HG03045 (cell line): ENCODE measurements around the gene CPNE4.
"Not testable (repeated sequence)": the region's sequence is repeated elsewhere in the genome, so short reads cannot be mapped to it uniquely, and the experiment has no call there.

ENCODE experiments used
- ATAC-seq: cut with Tn5 transposase; IDR thresholded peaks from one replicate; pipeline ENCODE4 v1.9.1; 2021; ENCODE audit warnings: mild to moderate bottlenecking, moderate library complexity; ENCODE audit not compliant: unreplicated experiment

The CPNE4 gene

GRCh38 chr3:132034486-132035464, at the start of gene CPNE4:
CPNE4 (minus strand) TSS chr3:132035014.
- peak; percentile 60 for ATAC-seq

- ATAC-seq, result no peak
Observed at GRCh38 chr3:132083583-132084279, 48.9 kb upstream of the CPNE4 start.

- no peak for ATAC-seq
Observed at GRCh38 chr3:132083159-132083558, 48.3 kb upstream of the CPNE4 start.

- ATAC-seq, result no peak
Observed at GRCh38 chr3:132079147-132079546, 44.3 kb upstream of the CPNE4 start.

GRCh38 chr3:132073771-132074170, 39.0 kb upstream of the CPNE4 start:
- no peak for ATAC-seq

- ATAC-seq, result no peak
Observed at GRCh38 chr3:132071043-132071442, 36.2 kb upstream of the CPNE4 start.

- no peak for ATAC-seq
Observed at GRCh38 chr3:132064114-132064513, 29.3 kb upstream of the CPNE4 start.

GRCh38 chr3:132062535-132062934, 27.7 kb upstream of the CPNE4 start:
- no peak for ATAC-seq

GRCh38 chr3:132055872-132056271, 21.1 kb upstream of the CPNE4 start:
- no peak for ATAC-seq

- ATAC-seq, result no peak
Observed at GRCh38 chr3:132047209-132047608, 12.4 kb upstream of the CPNE4 start.

- ATAC-seq, result not testable (repeated sequence)
Observed at GRCh38 chr3:132044874-132045273, 10.1 kb upstream of the CPNE4 start.

- no peak for ATAC-seq
Observed at GRCh38 chr3:132042681-132043080, 7.9 kb upstream of the CPNE4 start.

- no peak for ATAC-seq
Observed at GRCh38 chr3:132038198-132038825, 3.5 kb upstream of the CPNE4 start.

- ATAC-seq, result no peak
Observed at GRCh38 chr3:132037581-132037980, 2.8 kb upstream of the CPNE4 start.

GRCh38 chr3:132037056-132037455, 2.2 kb upstream of the CPNE4 start:
- no peak for ATAC-seq

GRCh38 chr3:132034097-132034485, 723 bp downstream of the CPNE4 start:
- ATAC-seq, result no peak

GRCh38 chr3:132033471-132033870, 1.3 kb downstream of the CPNE4 start:
- ATAC-seq, result no peak

- ATAC-seq, result no peak
Observed at GRCh38 chr3:132032959-132033358, 1.9 kb downstream of the CPNE4 start.

- ATAC-seq, result peak; percentile 64
Observed at GRCh38 chr3:132029182-132029902, 5.5 kb downstream of the CPNE4 start.

GRCh38 chr3:132022914-132023313, 11.9 kb downstream of the CPNE4 start:
- no peak for ATAC-seq

- ATAC-seq, result no peak
Observed at GRCh38 chr3:132020058-132020457, 14.8 kb downstream of the CPNE4 start.
